T-helper 1 cell treated with Interleukin-12 subunit alpha and Interleukin-12 subunit beta and Interleukin-4 antibody, amounts not matched to agents 30 ng/mL and 1 ng/mL, for 36 hours (primary cell): ENCODE measurements around the gene NR1H2. TPM values are rescaled to one million over a fixed set of nuclear protein-coding genes. Genes with fewer than 3 reads are reported as not detected.
"Not testable (repeated sequence)": the region's sequence is repeated elsewhere in the genome, so short reads cannot be mapped to it uniquely, and the experiment has no call there.

Source experiments
- intact Hi-C: fragments of 100-400 bp; cut with micrococcal nuclease; formaldehyde crosslinking; loops from one replicate; pipeline ENCODE4 v1.15.1; 2024
- total RNA-seq: library from RNA; stranded (reverse); gene quantifications from 2 replicates; pipeline ENCODE4 v1.2.3, GENCODE V29; 2022

NR1H2 gene
- total RNA-seq, 1 donor from 2014 or later = 72.1 TPM

DNA sequence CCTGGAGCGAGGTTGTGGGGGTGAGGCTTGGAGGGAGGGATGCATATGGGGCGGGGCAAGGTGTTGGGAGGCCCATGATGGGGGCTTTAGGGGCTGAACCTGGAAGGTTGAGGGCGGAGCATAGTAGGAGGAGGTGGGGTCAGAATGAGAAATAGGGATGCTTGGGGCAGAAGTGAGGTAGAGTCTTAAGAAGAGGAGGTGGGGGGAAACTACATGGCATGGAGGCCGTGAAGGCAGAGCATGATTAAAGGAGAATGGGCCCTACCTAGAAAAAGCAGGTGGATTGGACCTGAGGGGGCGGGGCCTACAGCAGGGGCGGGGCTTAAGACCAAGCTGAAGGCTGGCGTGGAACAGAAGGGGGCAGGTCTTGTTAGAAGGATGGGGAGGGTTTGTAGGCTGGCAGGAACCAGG is 799 bp downstream of the NR1H2 start:
- intact Hi-C loops = loop anchor here (2.0 kb wide), 5 partner anchors 54 to 508 kb away; partner anchors contain the start of genes AKT1S1 and TBC1D17

DNA sequence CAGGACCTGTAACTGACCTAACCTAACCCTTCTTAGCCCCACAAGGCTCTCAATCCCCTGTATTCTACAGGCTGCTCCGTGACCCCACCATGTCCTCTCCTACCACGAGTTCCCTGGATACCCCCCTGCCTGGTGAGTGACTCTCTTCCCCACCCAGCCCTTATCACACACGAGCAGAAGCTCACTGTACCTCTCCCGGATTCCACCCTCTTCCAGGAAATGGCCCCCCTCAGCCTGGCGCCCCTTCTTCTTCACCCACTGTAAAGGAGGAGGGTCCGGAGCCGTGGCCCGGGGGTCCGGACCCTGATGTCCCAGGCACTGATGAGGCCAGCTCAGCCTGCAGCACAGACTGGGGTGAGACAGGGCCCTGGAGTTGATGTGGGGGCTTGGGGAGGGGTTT is 1.3 kb downstream of the NR1H2 start:
- intact Hi-C loops = loop anchor here (2.0 kb wide), 5 partner anchors 53 to 509 kb away; partner anchors contain the start of genes AKT1S1 and TBC1D17

DNA sequence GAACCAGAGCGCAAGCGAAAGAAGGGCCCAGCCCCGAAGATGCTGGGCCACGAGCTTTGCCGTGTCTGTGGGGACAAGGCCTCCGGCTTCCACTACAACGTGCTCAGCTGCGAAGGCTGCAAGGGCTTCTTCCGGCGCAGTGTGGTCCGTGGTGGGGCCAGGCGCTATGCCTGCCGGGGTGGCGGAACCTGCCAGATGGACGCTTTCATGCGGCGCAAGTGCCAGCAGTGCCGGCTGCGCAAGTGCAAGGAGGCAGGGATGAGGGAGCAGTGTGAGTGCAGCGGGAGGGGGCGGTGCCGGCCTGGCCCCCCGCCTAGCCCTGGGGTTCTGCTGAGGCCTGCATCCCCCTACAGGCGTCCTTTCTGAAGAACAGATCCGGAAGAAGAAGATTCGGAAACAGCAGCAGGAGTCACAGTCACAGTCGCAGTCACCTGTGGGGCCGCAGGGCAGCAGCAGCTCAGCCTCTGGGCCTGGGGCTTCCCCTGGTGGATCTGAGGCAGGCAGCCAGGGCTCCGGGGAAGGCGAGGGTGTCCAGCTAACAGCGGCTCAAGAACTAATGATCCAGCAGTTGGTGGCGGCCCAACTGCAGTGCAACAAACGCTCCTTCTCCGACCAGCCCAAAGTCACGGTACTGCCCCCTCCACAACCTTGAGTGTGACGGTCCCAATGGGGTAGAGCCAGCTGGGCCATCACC is 2.1 kb downstream of the NR1H2 start:
- intact Hi-C loops = no loop called here

DNA sequence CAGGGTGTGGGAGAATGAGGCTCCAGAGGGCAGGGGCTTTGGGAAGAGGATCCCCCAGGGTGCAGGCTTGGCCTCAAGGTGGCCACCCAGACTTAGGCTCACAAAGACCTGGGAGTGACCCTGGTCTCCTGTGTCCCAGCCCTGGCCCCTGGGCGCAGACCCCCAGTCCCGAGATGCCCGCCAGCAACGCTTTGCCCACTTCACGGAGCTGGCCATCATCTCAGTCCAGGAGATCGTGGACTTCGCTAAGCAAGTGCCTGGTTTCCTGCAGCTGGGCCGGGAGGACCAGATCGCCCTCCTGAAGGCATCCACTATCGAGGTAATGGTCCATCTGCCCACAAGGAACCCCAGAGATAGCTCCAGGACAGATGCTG is 2.6 kb downstream of the NR1H2 start:
- intact Hi-C loops = no loop called here

DNA sequence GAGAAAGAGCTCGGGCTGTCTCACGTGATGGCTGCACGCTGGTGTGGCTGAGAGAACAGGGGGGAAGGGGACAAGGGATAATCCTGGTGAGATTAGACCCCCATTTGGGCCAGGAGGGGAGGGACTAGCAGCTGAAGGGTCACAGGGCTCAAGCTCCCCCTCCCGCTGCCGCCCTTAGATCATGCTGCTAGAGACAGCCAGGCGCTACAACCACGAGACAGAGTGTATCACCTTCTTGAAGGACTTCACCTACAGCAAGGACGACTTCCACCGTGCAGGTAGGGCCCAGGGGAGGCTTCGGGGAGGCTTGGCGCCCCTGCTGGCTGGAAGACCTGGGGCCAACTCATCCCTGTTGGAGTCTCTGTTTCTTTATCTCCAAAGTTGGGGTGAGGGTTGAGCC is 3.3 kb downstream of the NR1H2 start:
- intact Hi-C loops = no loop called here

DNA sequence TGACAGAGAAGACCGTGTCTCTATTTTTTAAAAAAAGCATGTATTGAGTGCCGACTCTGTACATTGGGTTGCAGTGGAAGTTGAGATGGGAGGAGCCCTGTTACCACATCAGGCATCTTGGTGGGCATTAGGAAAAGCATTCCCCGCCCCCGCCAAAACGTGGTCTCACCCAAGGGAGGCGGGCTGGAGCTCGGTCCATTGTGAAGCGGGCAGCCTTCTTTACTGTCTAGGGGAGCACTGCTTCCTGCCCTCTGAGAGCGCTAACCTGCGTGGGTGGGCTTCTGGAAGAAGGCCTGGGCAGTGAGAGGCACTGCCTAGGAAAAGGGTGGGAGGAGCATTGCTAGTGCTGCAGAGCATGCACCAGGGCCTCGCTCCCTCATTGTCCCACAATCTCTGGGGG is 3.9 kb downstream of the NR1H2 start:
- intact Hi-C loops = no loop called here

DNA sequence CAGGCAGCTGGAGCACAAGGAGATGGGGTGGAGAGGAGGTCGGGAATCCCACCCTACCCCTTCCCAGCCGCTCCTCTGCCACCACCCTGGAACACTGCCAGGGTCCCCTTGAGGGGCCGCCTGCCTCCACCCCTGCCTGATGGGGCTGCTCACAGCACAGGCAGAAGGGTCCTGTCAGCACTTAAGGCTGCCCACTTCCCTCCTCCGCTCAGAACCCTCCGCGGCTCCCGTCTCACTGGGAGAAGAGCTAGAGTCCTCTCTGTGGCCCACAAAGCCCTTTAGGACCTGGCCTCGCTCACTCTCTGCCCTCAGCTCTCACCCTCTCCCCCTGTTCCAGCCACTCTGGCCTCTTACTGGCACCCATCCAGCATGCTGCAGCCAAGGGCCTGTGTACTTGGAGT is 4.5 kb downstream of the NR1H2 start:
- intact Hi-C loops = no loop called here

DNA sequence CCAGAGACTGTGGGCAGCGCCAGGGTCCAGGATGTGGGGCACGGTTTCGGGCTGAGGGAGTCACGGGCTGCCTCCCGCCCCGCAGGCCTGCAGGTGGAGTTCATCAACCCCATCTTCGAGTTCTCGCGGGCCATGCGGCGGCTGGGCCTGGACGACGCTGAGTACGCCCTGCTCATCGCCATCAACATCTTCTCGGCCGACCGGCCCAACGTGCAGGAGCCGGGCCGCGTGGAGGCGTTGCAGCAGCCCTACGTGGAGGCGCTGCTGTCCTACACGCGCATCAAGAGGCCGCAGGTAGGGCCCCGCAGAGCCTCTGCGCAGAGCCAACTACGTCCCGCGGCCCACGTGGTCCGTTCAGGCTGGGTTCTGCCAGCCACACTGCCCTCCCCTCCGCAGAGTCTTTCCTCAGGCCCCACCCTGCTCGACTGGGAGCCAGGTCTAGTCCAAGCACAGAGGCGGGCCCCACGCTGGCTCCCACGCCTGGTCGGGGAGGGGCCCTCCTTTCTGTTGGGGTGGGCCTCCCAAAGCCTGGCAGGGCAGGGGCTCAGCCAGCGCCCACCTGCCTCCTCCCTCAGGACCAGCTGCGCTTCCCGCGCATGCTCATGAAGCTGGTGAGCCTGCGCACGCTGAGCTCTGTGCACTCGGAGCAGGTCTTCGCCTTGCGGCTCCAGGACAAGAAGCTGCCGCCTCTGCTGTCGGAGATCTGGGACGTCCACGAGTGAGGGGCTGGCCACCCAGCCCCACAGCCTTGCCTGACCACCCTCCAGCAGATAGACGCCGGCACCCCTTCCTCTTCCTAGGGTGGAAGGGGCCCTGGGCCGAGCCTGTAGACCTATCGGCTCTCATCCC is 5.8 kb downstream of the NR1H2 start:
- intact Hi-C loops = no loop called here

DNA sequence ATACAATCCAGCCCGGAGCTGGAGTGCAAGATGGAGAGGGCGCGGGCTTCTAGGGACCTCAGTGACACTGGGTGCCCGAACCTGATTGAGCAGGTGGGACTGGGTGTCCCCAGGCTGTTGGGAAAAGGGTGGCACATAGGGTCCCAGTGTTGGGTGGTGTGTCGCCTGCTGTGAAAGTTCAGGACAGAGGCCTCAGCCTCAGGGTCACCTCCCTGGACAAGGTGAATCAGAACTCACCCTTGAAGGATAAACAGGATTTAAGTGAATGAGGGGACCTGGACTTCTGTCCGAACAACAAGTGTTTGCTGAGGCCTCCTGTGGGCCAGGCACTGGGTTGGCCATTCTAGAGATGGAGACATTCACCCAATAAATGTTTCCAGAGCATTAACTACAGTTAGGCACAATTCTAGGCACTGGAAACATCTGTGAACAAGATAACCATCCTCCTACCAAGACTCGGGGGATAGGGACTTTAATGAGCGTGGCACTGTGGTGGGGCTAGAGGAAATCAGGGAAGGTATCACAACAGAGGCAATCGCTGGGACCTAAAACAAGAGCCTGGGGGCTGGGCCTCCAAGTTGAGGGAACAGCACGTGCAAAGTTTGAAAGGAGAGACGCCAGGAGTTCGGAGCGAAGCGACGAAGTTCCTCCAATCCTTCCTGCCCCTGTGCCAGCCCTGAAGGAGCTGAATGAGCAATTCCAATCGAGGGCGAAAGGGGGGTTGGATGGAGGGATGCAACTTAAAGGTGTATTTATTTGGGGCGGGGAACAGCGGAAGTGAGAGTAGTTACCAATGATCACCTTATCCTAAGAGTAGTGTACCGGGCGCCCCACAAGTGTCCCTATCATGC is 7.0 kb downstream of the NR1H2 start:
- intact Hi-C loops = no loop called here

DNA sequence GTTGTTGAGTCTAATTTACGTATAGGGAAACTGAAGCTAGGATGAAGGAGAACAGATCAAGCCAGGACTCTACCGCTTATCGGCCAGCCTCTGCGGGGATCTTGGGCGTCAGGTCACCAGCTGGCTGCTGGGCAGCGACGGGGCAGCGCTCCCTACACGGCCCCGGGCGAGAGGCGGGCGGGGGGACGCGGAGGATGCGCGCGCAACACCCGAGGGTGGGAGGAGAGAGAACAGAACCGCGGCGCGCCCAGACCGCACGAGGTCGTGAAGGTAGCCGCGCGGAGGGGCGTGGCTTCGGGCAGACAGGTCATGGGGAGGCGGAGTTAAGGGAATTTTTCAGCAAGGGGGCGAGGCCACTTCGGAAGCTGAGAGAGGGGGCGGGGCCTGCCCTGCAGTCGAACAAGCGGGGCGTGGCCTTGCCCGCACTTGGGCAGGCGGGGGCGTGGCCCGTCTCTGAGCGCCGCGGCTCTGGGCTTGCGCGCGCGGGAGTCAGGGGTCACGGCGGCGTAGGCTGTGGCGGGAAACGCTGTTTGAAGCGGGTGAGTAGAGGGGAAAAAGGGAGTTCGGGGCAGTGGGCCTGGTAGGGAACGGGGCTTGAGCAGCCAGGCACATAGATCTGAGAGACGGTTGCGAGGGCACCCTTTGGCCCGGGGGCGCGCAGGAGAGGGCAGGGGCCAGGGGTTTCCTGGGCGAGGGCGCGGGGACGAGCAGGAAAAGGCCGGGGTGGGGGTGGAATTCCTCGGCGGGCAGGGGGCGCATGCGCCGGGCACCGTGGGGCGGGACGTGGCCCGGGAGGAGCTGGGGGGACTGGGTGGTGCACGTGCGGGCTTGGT is 7.8 kb downstream of the NR1H2 start, which contains the start of gene POLD1:
Gene POLD1, plus strand, starts transcription at position 496 of the 833 bp plus-strand sequence. CDS start 14,505 bp downstream, outside the sequence.
- intact Hi-C loops = loop anchor here (1.0 to 2.0 kb wide), 14 partner anchors 8 to 724 kb away; partner anchors contain the start of genes CTU1, EMC10, GARIN5A and JOSD2

DNA sequence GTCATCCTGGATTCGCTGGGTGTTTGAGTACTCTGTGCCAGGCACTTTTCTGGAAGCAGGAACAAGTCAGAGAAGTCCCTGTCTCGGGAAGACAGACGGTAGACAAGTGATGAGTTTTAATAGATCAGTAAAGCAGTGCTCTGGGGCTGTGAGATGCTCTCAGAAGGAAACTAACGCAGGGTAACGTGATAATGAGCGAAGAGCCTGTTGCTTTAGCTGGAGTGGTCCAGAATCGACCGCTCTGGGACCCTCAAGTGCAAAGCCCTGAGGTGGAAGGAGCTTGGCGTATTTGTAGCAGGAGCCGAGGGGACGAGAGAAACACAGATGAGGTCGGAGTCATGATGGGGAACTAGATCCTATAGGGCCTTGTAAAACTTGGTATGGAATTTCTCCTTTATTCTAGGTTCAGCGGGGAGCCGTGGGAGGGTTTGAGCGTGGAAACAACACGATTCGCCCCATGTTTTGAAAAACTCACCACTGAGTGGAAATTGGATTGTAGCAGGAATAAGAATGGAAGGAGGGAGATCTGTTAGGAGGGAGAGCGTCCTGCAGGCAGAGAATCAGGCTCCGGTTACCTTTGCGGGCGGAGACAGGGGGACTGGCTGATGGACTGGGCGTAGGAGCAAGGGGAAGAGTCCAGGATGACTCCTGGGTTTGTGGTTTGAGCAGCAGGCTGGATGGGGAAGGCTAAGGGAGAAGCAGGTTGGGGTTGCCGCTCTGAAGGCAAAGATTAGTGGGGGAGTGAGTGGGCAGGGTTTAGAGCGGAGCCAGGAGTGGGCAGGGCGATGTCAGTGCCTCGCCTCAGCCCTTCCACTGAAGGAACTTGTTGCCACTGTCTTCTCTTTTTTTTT is 8.7 kb downstream of the NR1H2 start:
- intact Hi-C loops = loop anchor here (1.0 to 2.0 kb wide), 14 partner anchors 9 to 723 kb away; partner anchors contain the start of genes CTU1, EMC10, GARIN5A and JOSD2

DNA sequence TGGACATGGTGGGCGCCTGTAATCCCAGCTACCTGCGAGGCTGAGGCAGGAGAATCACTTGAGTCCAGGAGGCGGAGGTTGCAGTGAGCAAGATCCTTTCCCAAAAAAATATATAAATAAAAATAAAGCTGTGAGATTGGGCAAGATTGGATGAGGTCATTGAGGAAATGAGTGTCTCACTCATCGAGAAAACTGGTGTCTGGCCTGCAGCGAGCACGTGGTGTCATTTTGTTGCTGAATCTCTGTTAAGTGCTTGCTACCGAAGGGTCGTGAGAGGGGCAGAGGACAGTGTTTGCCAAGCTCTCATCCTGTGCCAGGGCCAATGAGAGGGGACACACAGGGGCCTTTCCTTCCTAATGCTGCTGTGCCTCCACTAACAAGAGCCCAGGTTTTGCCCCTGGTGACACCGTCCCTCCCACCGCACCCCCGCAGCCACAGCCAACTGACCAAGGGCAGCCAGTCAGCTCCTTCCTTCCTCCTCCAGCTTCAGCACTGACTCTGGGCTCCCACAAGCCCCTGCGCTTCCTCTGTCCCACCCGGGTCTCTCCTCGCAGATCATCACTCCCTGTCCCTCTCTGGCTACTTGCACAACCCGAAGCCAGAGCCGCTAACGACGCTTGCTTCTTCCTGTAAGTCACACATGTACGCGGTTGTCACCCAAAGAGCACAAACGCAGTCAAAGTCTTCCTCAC is 11.1 kb downstream of the NR1H2 start:
- intact Hi-C loops = no loop called here

DNA sequence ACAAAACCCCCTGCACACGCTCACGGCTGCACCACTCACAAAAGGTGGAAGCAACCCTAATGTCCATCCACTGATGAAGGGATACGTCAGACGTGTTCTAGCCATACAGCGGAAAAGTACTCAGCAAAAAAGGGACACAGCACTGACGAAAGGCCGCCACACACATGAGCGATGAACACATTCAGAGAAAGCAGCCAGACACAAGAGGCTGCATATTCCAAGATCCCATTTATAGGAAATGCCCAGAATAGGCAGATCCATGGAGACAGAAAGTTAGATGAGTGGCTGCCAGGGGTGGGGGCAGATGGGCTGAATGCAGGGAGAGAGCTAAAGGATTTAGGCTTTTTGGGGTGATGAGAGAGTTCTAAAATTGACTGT is 11.6 kb downstream of the NR1H2 start:
- intact Hi-C loops = no loop called here

DNA sequence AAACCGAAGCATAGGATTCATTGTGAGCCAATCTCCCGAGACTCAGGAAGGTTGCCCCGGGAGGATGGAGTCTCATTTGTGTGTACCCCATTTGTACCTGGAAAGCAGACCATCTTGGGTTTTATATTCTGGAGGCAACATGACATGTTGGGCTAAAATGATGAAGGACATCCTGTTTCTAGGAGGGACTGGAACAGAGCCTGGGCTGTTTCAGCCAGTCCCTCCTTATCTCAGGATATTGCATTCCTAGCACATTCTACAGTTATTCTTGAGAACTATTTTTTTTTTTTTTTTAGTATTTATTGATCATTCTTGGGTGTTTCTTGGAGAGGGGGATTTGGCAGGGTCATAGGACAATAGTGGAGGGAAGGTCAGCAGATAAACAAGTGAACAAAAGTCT is 14.0 kb downstream of the NR1H2 start:
- intact Hi-C loops = not testable (repeated sequence)

DNA sequence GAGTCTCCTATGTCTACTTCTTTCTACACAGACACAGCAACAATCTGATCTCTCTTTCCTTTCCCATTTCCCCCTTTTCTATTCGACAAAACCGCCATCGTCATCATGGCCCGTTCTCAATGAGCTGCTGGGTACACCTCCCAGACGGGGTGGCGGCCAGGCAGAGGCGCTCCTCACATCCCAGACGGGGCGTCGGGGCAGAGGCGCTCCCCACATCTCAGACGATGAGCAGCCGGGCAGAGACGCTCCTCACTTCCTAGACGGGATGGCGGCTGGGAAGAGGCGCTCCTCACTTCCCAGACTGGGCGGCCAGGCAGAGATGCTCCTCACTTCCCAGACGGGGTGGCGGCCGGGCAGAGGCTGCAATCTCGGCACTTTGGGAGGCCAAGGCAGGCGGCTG is 14.7 kb downstream of the NR1H2 start:
- intact Hi-C loops = not testable (repeated sequence)

DNA sequence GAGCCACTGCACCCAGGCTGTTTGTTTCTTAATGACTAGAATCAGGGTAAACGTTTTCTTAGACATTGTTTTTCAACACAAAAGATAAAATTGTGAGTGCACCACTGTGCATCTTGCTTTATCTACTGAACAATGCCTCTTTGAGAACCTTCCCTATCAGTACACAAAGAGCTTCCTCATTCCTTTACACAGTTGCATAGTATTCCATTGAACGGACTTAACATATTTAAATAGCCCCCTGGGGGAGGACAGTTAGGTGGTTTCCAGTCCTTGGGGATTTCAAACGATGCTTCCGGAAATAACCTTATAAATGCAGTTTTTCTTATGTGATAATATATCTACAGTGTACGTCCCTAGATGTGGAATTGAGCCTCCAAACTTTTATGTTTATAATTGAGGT is 16.5 kb downstream of the NR1H2 start:
- intact Hi-C loops = no loop called here

DNA sequence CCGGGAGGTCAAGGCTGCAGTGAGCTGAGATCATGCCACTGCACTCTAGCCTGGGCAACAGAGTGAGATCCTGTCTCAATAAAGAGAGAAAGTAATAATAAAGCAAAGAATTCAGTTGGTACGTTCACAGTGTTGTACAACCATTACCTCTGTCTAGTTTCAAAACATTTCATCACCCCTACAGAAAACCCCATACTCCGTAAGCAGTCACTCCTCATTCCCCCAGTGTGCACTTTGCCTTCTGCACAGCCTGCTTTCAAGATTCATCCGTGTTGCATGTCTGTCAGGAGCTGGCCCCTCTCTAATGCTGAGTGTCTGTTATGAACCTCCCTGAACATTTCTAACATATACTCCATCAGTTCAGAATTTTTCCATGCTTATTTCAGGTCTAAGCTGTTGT is 17.3 kb downstream of the NR1H2 start:
- intact Hi-C loops = no loop called here

DNA sequence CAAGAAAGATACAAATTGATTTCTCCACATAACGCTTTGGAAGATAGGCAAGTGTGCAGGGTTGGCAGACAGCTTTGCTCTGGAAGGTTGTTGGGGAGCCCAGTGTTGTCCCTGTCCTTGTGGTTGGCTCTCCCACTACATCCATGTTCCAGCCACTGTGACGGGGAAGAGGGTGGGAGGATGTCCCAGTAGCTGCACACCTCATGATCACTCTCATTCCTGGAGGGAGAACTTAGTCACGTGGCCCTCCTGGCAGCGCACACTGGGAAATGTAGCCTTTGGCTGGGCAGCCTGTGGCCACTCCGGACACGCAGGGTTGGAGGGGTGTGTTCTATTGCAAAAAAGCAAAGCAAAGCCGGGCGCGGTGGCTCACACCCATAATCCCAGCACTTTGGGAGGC is 17.8 kb downstream of the NR1H2 start:
- intact Hi-C loops = no loop called here
